PC-3 (cell line): Measurements from ENCODE around the gene RBMS3. TPM values are rescaled to one million over a fixed set of nuclear protein-coding genes. Genes with fewer than 3 reads are reported as not detected.

Source experiments
- ATAC-seq: fragments of 200-7000 bp; cut with Tn5 transposase; 2 replicates; pipeline ENCODE4 v1.9.1; 2020; ENCODE audit warnings: mild to moderate bottlenecking, moderate library complexity
- BruUV-seq: library from RNA; stranded (reverse); fragments of 400-500 nt; replicated peaks from 2 replicates; lab custom pipeline; 2021; lab: Mats Ljungman, UMichigan
- CTCF ChIA-PET: fragments of 300-600 bp; sonication (Branson Sonifier 250); formaldehyde crosslinking; loops from one replicate; lab custom pipeline; 2022; ENCODE audit warnings: antibody characterized with exemption; lab: Charles Lee
- POLR2A ChIA-PET: fragments of 300-600 bp; sonication (Branson Sonifier 250); formaldehyde crosslinking; loops from one replicate; lab custom pipeline; 2022; ENCODE audit warnings: antibody characterized with exemption; ENCODE audit not compliant: unreplicated experiment; lab: Charles Lee
- DNase-seq: peaks from one replicate; pipeline ENCODE4 v3.0.0-alpha.2; 2015
- H2AFZ ChIP-seq: fragments of 300-600 bp; sonication (generic); 2 replicates; pipeline ENCODE4 v1.6.0; 2016; ENCODE audit warnings: antibody characterized with exemption, low read length
- H3F3A ChIP-seq: fragments of 300-600 bp; sonication (generic); one replicate; pipeline ENCODE4 v1.6.0; 2017; ENCODE audit warnings: antibody characterized with exemption, low read length, control low read depth, mild to moderate bottlenecking; ENCODE audit not compliant: unreplicated experiment
- H3K27ac ChIP-seq: fragments of 300-600 bp; sonication (generic); 2 replicates; pipeline ENCODE4 v1.5.1; 2016; ENCODE audit warnings: mild to moderate bottlenecking, low read length
- H3K27me3 ChIP-seq: fragments of 300-600 bp; sonication (generic); 2 replicates; pipeline ENCODE4 v1.6.1; 2016; ENCODE audit warnings: low read length, mixed read lengths
- H3K36me3 ChIP-seq: fragments of 300-600 bp; sonication (generic); 2 replicates; pipeline ENCODE4 v1.6.1; 2016; ENCODE audit warnings: low read depth, mixed run types, low read length, mixed read lengths
- H3K4me1 ChIP-seq: fragments of 300-600 bp; sonication (generic); 2 replicates; pipeline ENCODE4 v1.5.1; 2016; ENCODE audit warnings: low read length; ENCODE audit not compliant: insufficient read depth
- H3K4me2 ChIP-seq: fragments of 300-600 bp; sonication (generic); 2 replicates; pipeline ENCODE4 v1.6.0; 2016; ENCODE audit warnings: low read length
- H3K4me3 ChIP-seq: fragments of 300-600 bp; sonication (generic); 2 replicates; pipeline ENCODE4 v1.5.1; 2016; ENCODE audit warnings: mild to moderate bottlenecking, low read length, mixed read lengths
- H3K79me2 ChIP-seq: fragments of 300-600 bp; sonication (generic); 2 replicates; pipeline ENCODE4 v1.6.1; 2017; ENCODE audit warnings: low read length, mixed read lengths
- H3K9ac ChIP-seq: fragments of 300-600 bp; sonication (generic); 2 replicates; pipeline ENCODE4 v1.6.0; 2016; ENCODE audit warnings: mild to moderate bottlenecking, low read length
- H3K9me2 ChIP-seq: fragments of 300-600 bp; sonication (generic); replicated peaks from 2 replicates; pipeline ENCODE4 v1.6.1; 2016; ENCODE audit warnings: mixed run types, low read length, mixed read lengths
- H3K9me3 ChIP-seq: fragments of 300-600 bp; sonication (generic); 2 replicates; pipeline ENCODE4 v1.6.1; 2016; ENCODE audit warnings: low read length, mixed read lengths
- H4K20me1 ChIP-seq: fragments of 300-600 bp; sonication (generic); 2 replicates; pipeline ENCODE4 v1.6.1; 2016; ENCODE audit warnings: low read length, mixed read lengths
- CTCF ChIP-seq: fragments of 300-600 bp; sonication (generic); conservative IDR thresholded peaks from 2 replicates; pipeline ENCODE4 v1.5.1; 2017; ENCODE audit warnings: antibody characterized with exemption, low read depth, mild to moderate bottlenecking, low read length
- EZH2 ChIP-seq: fragments of 300-600 bp; sonication (generic); IDR thresholded peaks from one replicate; pipeline ENCODE4 v1.6.1; 2017; ENCODE audit warnings: antibody characterized with exemption, mild to moderate bottlenecking, low read length; ENCODE audit not compliant: unreplicated experiment
- EZH2phosphoT487 ChIP-seq: fragments of 300-600 bp; sonication (generic); IDR thresholded peaks from 2 replicates; pipeline ENCODE4 v1.6.1; 2018; ENCODE audit warnings: mild to moderate bottlenecking, antibody characterized with exemption, low read length, borderline replicate concordance
- intact Hi-C: fragments of 100-400 bp; cut with micrococcal nuclease; formaldehyde crosslinking; loops from 2 replicates; pipeline ENCODE4 v1.9.0; 2023
- total RNA-seq: library from RNA; depleted of rRNA; stranded (reverse); fragments of >200 nt; gene quantifications from 2 replicates; pipeline ENCODE4 v1.2.3, GENCODE V29; 2014

The RBMS3 gene
- total RNA-seq, 1 experiment from 2014 or later, result 5.4 TPM

- Histone ChIP-seq H3K36me3 (no peaks in the 10 kb centered on the region), H3K9me2 (no peaks in the 10 kb centered on the region), H3K27ac (no peak overlapping the region), H4K20me1 (no peaks in the 10 kb centered on the region), H3K9me3 (no peaks in the 10 kb centered on the region), H3K4me3 (no peak overlapping the region), H3K4me2 (no peak overlapping the region), H3F3A (no peaks in the 10 kb centered on the region), H3K4me1 (no peaks in the 10 kb centered on the region), H2AFZ (no peak overlapping the region), H3K79me2 (no peaks in the 10 kb centered on the region), H3K9ac (no peak overlapping the region), H3K27me3 (no peaks in the 10 kb centered on the region)
- CTCF ChIA-PET, result no interaction called here
- BruUV-seq, result no TSS peak
- intact Hi-C loops, result no loop called here
- ATAC-seq (no peak), DNase-seq (no peak)
- TF ChIP-seq EZH2, result no peak
- POLR2A ChIA-PET, result no interaction called here
Observed at GRCh38 chr3:29582273-29582672, 301.4 kb downstream of the RBMS3 start.

GRCh38 chr3:29583861-29584260 is 303.0 kb downstream of the RBMS3 start:
- no TSS peak for BruUV-seq
- Histone ChIP-seq H3K27ac (no peak overlapping the region), H3K9me3 (no peaks in the 10 kb centered on the region), H3K79me2 (no peaks in the 10 kb centered on the region), H3K36me3 (no peaks in the 10 kb centered on the region), H3K27me3 (no peaks in the 10 kb centered on the region), H3K4me3 (no peak overlapping the region), H3K9me2 (no peaks in the 10 kb centered on the region), H3K9ac (no peak overlapping the region), H2AFZ (no peak overlapping the region), H3F3A (no peaks in the 10 kb centered on the region), H4K20me1 (no peaks in the 10 kb centered on the region), H3K4me2 (no peak overlapping the region), H3K4me1 (no peaks in the 10 kb centered on the region)
- ChIA-PET CTCF (no interaction called here), POLR2A (no interaction called here)
- ATAC-seq (no peak), DNase-seq (no peak)
- intact Hi-C loops, result no loop called here
- TF ChIP-seq CTCF (no peak), EZH2phosphoT487 (no peak), EZH2 (no peak)

GRCh38 chr3:29585368-29585767 is 304.5 kb downstream of the RBMS3 start:
- BruUV-seq, result no TSS peak
- H3K9ac ChIP-seq, result no peak overlapping the region
- H2AFZ ChIP-seq, result no peak overlapping the region
- no peaks in the 10 kb centered on the region for H3K27me3 ChIP-seq
- ATAC-seq (no peak), DNase-seq (no peak)
- POLR2A ChIA-PET, result no interaction called here
- TF ChIP-seq EZH2phosphoT487 (no peak), EZH2 (no peak), CTCF (no peak)
- intact Hi-C loops, result no loop called here
- no peaks in the 10 kb centered on the region for H3K36me3 ChIP-seq
- no peaks in the 10 kb centered on the region for H3K4me1 ChIP-seq
- H3K9me2 ChIP-seq, result no peaks in the 10 kb centered on the region
- no peaks in the 10 kb centered on the region for H3F3A ChIP-seq
- no peaks in the 10 kb centered on the region for H3K79me2 ChIP-seq
- no peak overlapping the region for H3K4me2 ChIP-seq
- CTCF ChIA-PET, result no interaction called here
- H3K9me3 ChIP-seq, result no peaks in the 10 kb centered on the region
- no peak overlapping the region for H3K27ac ChIP-seq
- no peak overlapping the region for H3K4me3 ChIP-seq
- no peaks in the 10 kb centered on the region for H4K20me1 ChIP-seq
